ENCODE data around the gene FASLG. TPM values are rescaled to one million over a fixed set of nuclear protein-coding genes. Genes with fewer than 3 reads are reported as not detected.

The FASLG gene
- total RNA-seq, 1 experiment from 2014 or later, result not detected

DNA sequence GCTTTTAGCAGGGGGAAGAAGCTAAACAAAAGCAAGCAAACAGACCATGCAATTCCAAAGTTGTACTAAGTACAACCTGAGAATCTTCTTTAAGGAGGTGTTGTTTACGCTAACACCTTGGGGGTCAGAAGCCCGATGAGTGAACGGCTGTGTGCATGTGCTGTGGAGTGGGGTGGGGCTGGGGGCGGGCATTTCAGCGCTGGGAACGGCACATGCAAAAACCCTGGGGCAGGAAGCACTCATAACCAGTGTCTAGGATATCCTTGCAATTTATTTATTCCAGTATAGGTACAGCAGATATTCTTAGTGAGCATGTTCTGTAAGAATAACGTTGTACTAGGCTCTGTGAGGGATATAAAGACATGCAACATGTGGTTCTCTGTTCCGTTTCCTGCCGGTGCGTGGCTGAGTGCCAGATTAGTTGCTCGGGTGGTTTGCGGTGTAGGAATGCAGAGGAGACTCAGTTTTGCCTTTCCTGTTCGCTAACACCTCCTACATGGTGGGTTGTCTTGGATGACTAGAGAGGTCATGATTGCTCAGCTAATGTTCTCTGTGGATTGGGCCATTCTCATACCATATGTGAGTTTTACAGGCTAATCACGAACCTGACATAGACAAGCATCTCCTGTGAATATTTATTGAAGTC lies 3.7 kb downstream of the FASLG start (continued):
- TF ChIP-seq, protein P1, sequence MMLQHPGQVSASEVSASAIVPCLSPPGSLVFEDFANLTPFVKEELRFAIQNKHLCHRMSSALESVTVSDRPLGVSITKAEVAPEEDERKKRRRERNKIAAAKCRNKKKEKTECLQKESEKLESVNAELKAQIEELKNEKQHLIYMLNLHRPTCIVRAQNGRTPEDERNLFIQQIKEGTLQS (CRISPR knock-in tag; conservative IDR thresholded peaks at IDR 0.05), result no peak
- TF ChIP-seq SOX15 (CRISPR knock-in tag; IDR thresholded peaks at IDR 0.05) (no peak), ZBTB43 (CRISPR knock-in tag; IDR thresholded peaks at IDR 0.05) (no peak), TCF7 (CRISPR knock-in tag; IDR thresholded peaks at IDR 0.05; ENCODE audit: low read depth) (no peak), CTCF (IDR thresholded peaks at IDR 0.05) (no peak), ZNF423 (CRISPR knock-in tag; IDR thresholded peaks at IDR 0.05) (no peak)

DNA sequence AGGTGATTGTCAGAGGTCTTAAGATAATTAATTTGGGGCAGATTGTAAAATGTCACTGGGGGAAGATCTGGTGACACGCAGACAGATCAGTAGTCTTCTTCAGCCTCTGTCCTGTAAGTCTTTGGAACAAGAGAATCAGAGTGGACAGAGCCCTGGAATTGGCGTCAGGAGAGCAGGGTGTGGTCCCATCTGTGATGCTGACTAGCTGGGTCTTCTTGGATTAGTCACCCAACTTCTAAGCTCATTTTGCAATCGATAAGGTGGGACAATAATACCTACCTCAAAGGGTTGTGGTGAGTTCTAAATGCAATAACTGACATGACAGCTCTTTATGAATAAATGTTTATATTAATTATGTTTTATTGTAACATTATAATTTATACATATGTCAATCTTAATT lies 4.8 kb downstream of the FASLG start:
- no peak for ATAC-seq
- ChIA-PET CTCF (no interaction called here), POLR2A (no interaction called here)
- TF ChIP-seq FOXJ3 (CRISPR knock-in tag; IDR thresholded peaks at IDR 0.05; ENCODE audit: borderline replicate concordance) (no peak), NR2C2 (CRISPR knock-in tag; IDR thresholded peaks at IDR 0.05) (no peak)
- Mint-ChIP-seq H3K9me3 (no peaks in the 10 kb centered on the region), H3K27me3 (ENCODE audit: low read depth) (peaks cover 2% of the 10 kb centered on the region; the same call in 1 of the 2 replicates), H3K27ac (no peak overlapping the region), H3K4me3 (no peak overlapping the region), H3K4me1 (no peaks in the 10 kb centered on the region), H3K36me3 (no peaks in the 10 kb centered on the region)
- no peak for DNase-seq (ENCODE audit: low spot score)

DNA sequence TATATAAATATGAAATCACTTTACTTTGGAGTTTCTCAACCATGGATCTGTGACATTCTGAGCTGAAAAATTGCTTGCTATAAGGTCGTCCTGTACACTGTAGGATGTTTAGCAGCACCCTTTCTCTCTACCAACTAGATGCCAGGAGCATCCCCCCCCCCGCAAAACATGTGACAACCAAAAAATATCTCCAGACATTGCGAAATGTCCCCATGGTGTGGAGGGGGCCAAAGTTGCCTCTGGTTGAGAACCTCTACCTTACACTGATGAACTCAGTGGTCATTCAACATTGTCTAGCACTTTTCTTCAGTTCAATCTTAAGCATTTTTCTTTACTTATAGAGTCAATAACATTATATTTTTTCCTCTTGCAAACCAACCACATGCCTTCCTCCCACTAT lies 9.2 kb downstream of the FASLG start:
- ATAC-seq (no peak), DNase-seq (ENCODE audit: low spot score) (no peak)
- Mint-ChIP-seq H3K4me3 (no peak overlapping the region), H3K36me3 (no peaks in the 10 kb centered on the region), H3K4me1 (no peaks in the 10 kb centered on the region), H3K27ac (no peak overlapping the region), H3K27me3 (ENCODE audit: low read depth) (no peaks in the 10 kb centered on the region), H3K9me3 (peaks cover 5% of the 10 kb centered on the region)
- CTCF ChIA-PET, result no interaction called here
- TF ChIP-seq CBFB (CRISPR knock-in tag; IDR thresholded peaks at IDR 0.05; ENCODE audit: low read depth) (no peak), NFATC4 (CRISPR knock-in tag; IDR thresholded peaks at IDR 0.05) (no peak), ZNF532 (CRISPR knock-in tag; IDR thresholded peaks at IDR 0.05; ENCODE audit: borderline replicate concordance) (no peak), ATF1 (CRISPR knock-in tag; IDR thresholded peaks at IDR 0.05) (no peak), JAZF1 (CRISPR knock-in tag; IDR thresholded peaks at IDR 0.05) (no peak), TEAD4 (CRISPR knock-in tag; IDR thresholded peaks at IDR 0.05) (no peak), ZNF423 (CRISPR knock-in tag; IDR thresholded peaks at IDR 0.05) (no peak), GABPB1 (CRISPR knock-in tag; IDR thresholded peaks at IDR 0.05) (no peak), NFE2L1 (CRISPR knock-in tag; IDR thresholded peaks at IDR 0.05) (no peak), STAT6 (CRISPR knock-in tag; conservative IDR thresholded peaks at IDR 0.05; ENCODE audit: low read depth) (no peak)
- TF ChIP-seq, protein P2, sequence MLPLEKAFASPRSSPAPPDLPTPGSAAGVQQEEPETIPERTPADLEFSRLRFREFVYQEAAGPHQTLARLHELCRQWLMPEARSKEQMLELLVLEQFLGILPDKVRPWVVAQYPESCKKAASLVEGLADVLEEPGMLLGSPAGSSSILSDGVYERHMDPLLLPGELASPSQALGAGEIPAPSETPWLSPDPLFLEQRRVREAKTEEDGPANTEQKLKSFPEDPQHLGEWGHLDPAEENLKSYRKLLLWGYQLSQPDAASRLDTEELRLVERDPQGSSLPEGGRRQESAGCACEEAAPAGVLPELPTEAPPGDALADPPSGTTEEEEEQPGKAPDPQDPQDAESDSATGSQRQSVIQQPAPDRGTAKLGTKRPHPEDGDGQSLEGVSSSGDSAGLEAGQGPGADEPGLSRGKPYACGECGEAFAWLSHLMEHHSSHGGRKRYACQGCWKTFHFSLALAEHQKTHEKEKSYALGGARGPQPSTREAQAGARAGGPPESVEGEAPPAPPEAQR (CRISPR knock-in tag; IDR thresholded peaks at IDR 0.05), result no peak
- TF ChIP-seq, protein P1 (CRISPR knock-in tag; conservative IDR thresholded peaks at IDR 0.05), result no peak
- POLR2A ChIA-PET, result no interaction called here

Measured in WTC11 (cell line).